ENCODE measurements around the gene YOD1. TPM values are rescaled to one million over a fixed set of nuclear protein-coding genes. Genes with fewer than 3 reads are reported as not detected.

YOD1 gene
- polyA plus RNA-seq, 1 donor (not counting 4 experiments of a cell fraction or from before 2014, with no cell fraction given): 5.2 TPM

DNA sequence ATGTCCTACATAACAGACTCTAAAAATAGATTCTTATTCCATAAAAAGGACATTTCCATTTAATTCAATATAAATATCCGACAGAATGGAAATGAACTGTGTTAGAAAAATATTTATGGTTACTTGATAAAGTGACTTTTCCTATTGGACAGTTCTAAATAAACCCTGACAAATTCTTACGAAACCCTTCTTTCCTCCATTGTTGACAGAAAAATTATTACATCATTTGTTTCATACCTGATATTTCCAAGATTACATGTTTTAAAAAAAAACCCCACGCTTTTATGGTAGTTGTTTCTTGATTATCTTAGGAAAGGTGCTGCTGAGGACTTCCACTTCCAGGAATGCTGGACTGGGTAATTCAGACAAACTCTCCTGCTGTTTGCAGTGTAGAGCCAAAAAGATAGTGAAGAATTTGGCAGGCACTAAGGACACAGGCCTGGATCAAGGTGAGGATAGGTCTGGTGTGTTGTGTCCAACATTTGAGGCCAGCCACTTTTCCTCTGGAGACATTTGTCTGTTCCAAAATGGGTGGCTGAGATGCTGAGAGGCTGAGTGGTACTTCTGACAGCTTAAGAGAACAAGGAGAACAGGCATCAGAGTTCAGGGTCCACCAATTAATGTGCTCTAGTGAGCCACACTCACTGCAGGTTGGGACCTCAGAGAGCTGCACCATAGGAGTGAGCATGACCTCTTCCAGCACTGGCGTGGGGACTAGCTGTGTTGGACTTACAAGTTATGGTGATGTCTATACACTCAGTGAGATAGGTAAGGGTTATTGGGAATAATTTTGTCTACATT, 11.4 kb downstream of the YOD1 start:
- H3K79me2 ChIP-seq (ENCODE audit: control insufficient read depth, insufficient read depth, low read length): peaks cover 3% of the 10 kb centered on the region
- no peak overlapping the region for H3K27ac ChIP-seq (ENCODE audit: control insufficient read depth, insufficient read depth, low read length)
- H3K9ac ChIP-seq (ENCODE audit: control insufficient read depth, extremely low read depth, insufficient read depth, low read length): no peak overlapping the region
- H3K9me3 ChIP-seq (ENCODE audit: control insufficient read depth, low read depth, low read length): no peaks in the 10 kb centered on the region
- H3K9me1 ChIP-seq (ENCODE audit: control insufficient read depth, extremely low read depth, insufficient read depth, low read length): no peaks in the 10 kb centered on the region
- H3K4me3 ChIP-seq (ENCODE audit: control insufficient read depth in 2 of 3, extremely low read depth in 1 of 3, insufficient read depth in 2 of 3, low read depth in 1 of 3, low read length in 3 of 3): no peak overlapping the region
- H3K4me2 ChIP-seq (ENCODE audit: control insufficient read depth, extremely low read depth, insufficient read depth, low read depth, low read length): no peak overlapping the region
- no peaks in the 10 kb centered on the region for H3K27me3 ChIP-seq (ENCODE audit: control insufficient read depth, extremely low read depth, insufficient read depth, low read length)
- no peak for FAIRE-seq
- peaks cover 16% of the 10 kb centered on the region for H3K4me1 ChIP-seq (ENCODE audit: control insufficient read depth, extremely low read depth, insufficient read depth, low read length)
- TF ChIP-seq, protein P1, sequence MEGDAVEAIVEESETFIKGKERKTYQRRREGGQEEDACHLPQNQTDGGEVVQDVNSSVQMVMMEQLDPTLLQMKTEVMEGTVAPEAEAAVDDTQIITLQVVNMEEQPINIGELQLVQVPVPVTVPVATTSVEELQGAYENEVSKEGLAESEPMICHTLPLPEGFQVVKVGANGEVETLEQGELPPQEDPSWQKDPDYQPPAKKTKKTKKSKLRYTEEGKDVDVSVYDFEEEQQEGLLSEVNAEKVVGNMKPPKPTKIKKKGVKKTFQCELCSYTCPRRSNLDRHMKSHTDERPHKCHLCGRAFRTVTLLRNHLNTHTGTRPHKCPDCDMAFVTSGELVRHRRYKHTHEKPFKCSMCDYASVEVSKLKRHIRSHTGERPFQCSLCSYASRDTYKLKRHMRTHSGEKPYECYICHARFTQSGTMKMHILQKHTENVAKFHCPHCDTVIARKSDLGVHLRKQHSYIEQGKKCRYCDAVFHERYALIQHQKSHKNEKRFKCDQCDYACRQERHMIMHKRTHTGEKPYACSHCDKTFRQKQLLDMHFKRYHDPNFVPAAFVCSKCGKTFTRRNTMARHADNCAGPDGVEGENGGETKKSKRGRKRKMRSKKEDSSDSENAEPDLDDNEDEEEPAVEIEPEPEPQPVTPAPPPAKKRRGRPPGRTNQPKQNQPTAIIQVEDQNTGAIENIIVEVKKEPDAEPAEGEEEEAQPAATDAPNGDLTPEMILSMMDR (optimal IDR thresholded peaks at IDR 0.05 in 1 of 3, IDR thresholded peaks at IDR 0.05 in 1 of 3, conservative IDR thresholded peaks at IDR 0.05 in 1 of 3; ENCODE audit: extremely low read depth in 1 of 3, insufficient read depth in 2 of 3, low read length in 3 of 3): no peak
- no peak for TF ChIP-seq EZH2 (IDR thresholded peaks at IDR 0.05; ENCODE audit: low read length)
- no peak for DNase-seq (ENCODE audit: low read depth, low spot score)
- H3K36me3 ChIP-seq (ENCODE audit: control insufficient read depth in 2 of 2, extremely low read depth in 1 of 2, insufficient read depth in 2 of 2, low read length in 2 of 2): peaks cover 0 to 3% of the 10 kb centered on the region in 2 experiments
- H4K20me1 ChIP-seq (ENCODE audit: control insufficient read depth, extremely low read depth, insufficient read depth, low read length): no peaks in the 10 kb centered on the region
- dilution Hi-C loops (cut with MboI; ENCODE audit: extremely low pct_ligation_motif_present, low sequenced_read_pairs): no loop called here
- no peak overlapping the region for H2AFZ ChIP-seq (ENCODE audit: control insufficient read depth, low read length)

DNA sequence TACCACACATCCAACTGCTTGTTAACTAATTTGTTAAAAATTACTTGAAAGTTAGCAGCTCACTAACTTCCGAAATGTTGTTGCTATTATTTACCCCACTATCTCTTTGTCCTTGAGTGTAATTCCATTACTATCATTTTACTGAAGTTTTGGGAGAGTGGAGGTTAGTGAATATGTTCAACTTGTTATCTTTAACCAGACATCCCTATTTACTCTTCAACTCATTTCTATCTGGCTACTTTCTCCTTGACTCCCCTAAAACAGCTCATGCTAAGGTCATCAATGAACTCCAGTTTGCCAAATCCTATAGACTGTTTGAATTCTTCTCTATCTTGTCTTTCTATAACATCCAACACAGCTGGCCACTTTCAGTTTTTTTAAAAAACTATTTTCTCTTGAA, 14.1 kb downstream of the YOD1 start:
- Histone ChIP-seq H3K36me3 (ENCODE audit: control insufficient read depth in 2 of 2, extremely low read depth in 1 of 2, insufficient read depth in 2 of 2, low read length in 2 of 2) (no peaks in the 10 kb centered on the region), H3K9ac (ENCODE audit: control insufficient read depth, extremely low read depth, insufficient read depth, low read length) (no peak overlapping the region), H4K20me1 (ENCODE audit: control insufficient read depth, extremely low read depth, insufficient read depth, low read length) (no peaks in the 10 kb centered on the region), H3K4me1 (ENCODE audit: control insufficient read depth, extremely low read depth, insufficient read depth, low read length) (peaks cover 34% of the 10 kb centered on the region), H2AFZ (ENCODE audit: control insufficient read depth, low read length) (no peak overlapping the region), H3K27me3 (ENCODE audit: control insufficient read depth, extremely low read depth, insufficient read depth, low read length) (no peaks in the 10 kb centered on the region), H3K4me2 (ENCODE audit: control insufficient read depth, extremely low read depth, insufficient read depth, low read depth, low read length) (no peak overlapping the region), H3K9me1 (ENCODE audit: control insufficient read depth, extremely low read depth, insufficient read depth, low read length) (no peaks in the 10 kb centered on the region), H3K4me3 (ENCODE audit: control insufficient read depth in 2 of 3, extremely low read depth in 1 of 3, insufficient read depth in 2 of 3, low read depth in 1 of 3, low read length in 3 of 3) (no peak overlapping the region), H3K9me3 (ENCODE audit: control insufficient read depth, low read depth, low read length) (no peaks in the 10 kb centered on the region), H3K27ac (ENCODE audit: control insufficient read depth, insufficient read depth, low read length) (no peak overlapping the region), H3K79me2 (ENCODE audit: control insufficient read depth, insufficient read depth, low read length) (peaks cover 6% of the 10 kb centered on the region)
- no peak for DNase-seq (ENCODE audit: low read depth, low spot score)
- dilution Hi-C loops (cut with MboI; ENCODE audit: extremely low pct_ligation_motif_present, low sequenced_read_pairs): no loop called here
- FAIRE-seq: no peak
- TF ChIP-seq, protein P1 (optimal IDR thresholded peaks at IDR 0.05 in 1 of 3, IDR thresholded peaks at IDR 0.05 in 1 of 3, conservative IDR thresholded peaks at IDR 0.05 in 1 of 3; ENCODE audit: extremely low read depth in 1 of 3, insufficient read depth in 2 of 3, low read length in 3 of 3): no peak
- TF ChIP-seq EZH2 (IDR thresholded peaks at IDR 0.05; ENCODE audit: low read length): no peak

All from keratinocyte (primary cell).